Measurements from ENCODE around the gene LSMEM2. TPM values are rescaled to one million over a fixed set of nuclear protein-coding genes. Genes with fewer than 3 reads are reported as not detected.

The LSMEM2 gene
- total and polyA plus RNA-seq, 9 of the 15 experiments (the other 6 are each of a cell fraction or from before 2014, with no cell fraction given), result not detected

- TF ChIP-seq MGA (IDR thresholded peaks at IDR 0.05) (no peak), E2F4 (CRISPR knock-in tag; IDR thresholded peaks at IDR 0.05; ENCODE audit: low read depth) (no peak), ZNF23 (CRISPR knock-in tag; IDR thresholded peaks at IDR 0.05) (no peak), STAG1 (CRISPR knock-in tag; IDR thresholded peaks at IDR 0.05; ENCODE audit: borderline replicate concordance) (no peak), ZNF174 (CRISPR knock-in tag; IDR thresholded peaks at IDR 0.05) (no peak), DIDO1 (tag; IDR thresholded peaks at IDR 0.05; ENCODE audit: low read depth) (no peak), ZNF668 (CRISPR knock-in tag; IDR thresholded peaks at IDR 0.05) (no peak), ARHGAP35 (IDR thresholded peaks at IDR 0.05; ENCODE audit: partially characterized antibody) (no peak), ZNF41 (CRISPR knock-in tag; conservative IDR thresholded peaks at IDR 0.05) (no peak), MBD2 (IDR thresholded peaks at IDR 0.05; ENCODE audit: borderline replicate concordance, low read depth) (no peak; the same call in 1 of the 2 replicates), HDAC8 (tag; IDR thresholded peaks at IDR 0.05) (no peak), ZBED1 (IDR thresholded peaks at IDR 0.05) (no peak), GABPB2 (CRISPR knock-in tag; conservative IDR thresholded peaks at IDR 0.05) (no peak), HMGN3 (IDR thresholded peaks at IDR 0.05; ENCODE audit: borderline replicate concordance, extremely low read depth, insufficient read length, low read depth, low read length) (peak; percentile 43), TCF3 (CRISPR knock-in tag; IDR thresholded peaks at IDR 0.05) (no peak), L3MBTL2 (IDR thresholded peaks at IDR 0.05) (peak; percentile 63)
Measured at GRCh38 chr3:50235716-50236483, 43.0 kb upstream of the LSMEM2 start, which contains the start of gene GNAI2 (continued).
